GM23338 (cell line): ENCODE results near the gene TBC1D12. TPM values are rescaled to one million over a fixed set of nuclear protein-coding genes. Genes with fewer than 3 reads are reported as not detected.

ENCODE experiments used
- CREB1 ChIP-seq: fragments of 250-450 bp; sonication (Bioruptor Pico); IDR thresholded peaks from 2 replicates; pipeline ENCODE4 v1.5.0; 2020; ENCODE audit warnings: low read depth, mild to moderate bottlenecking, moderate library complexity
- ETS1 ChIP-seq: IDR thresholded peaks from 2 replicates; pipeline ENCODE4 v1.6.1; 2016; ENCODE audit warnings: antibody characterized with exemption
- EZH2 ChIP-seq: fragments of 200-600 bp; sonication (generic); IDR thresholded peaks from one replicate; pipeline ENCODE4 v1.8.0; 2017; ENCODE audit warnings: antibody characterized with exemption, mild to moderate bottlenecking, low read depth; ENCODE audit not compliant: unreplicated experiment
- EZH2phosphoT487 ChIP-seq: fragments of 200-600 bp; sonication (generic); IDR thresholded peaks from one replicate; pipeline ENCODE4 v1.8.1; 2018; ENCODE audit warnings: antibody characterized with exemption; ENCODE audit not compliant: unreplicated experiment
- JUNB ChIP-seq: IDR thresholded peaks from one replicate; pipeline ENCODE4 v1.6.1; 2016; ENCODE audit warnings: antibody characterized with exemption; ENCODE audit not compliant: unreplicated experiment
- NANOG ChIP-seq: IDR thresholded peaks from 2 replicates; pipeline ENCODE4 v1.6.1; 2016; ENCODE audit warnings: antibody characterized with exemption, borderline replicate concordance
- STAT1 ChIP-seq: IDR thresholded peaks from one replicate; pipeline ENCODE4 v1.6.1; 2016; ENCODE audit warnings: antibody characterized with exemption; ENCODE audit not compliant: unreplicated experiment
- ZNF114 ChIP-seq: fragments of 250-450 bp; sonication (Bioruptor Pico); IDR thresholded peaks from 2 replicates; pipeline ENCODE4 v1.5.0; 2020; ENCODE audit warnings: mild to moderate bottlenecking, moderate library complexity
- polyA plus RNA-seq: library from polyadenylated mRNA; unstranded; fragments of >200 nt; fragmentation: Nextera tagmentation; extraction: Ambion mirVana; gene quantifications from 2 replicates; pipeline ENCODE4 v1.2.1, GENCODE V29; 2016
- total RNA-seq: library from RNA; depleted of rRNA; stranded (reverse); fragments of >200 nt; shearing (Covaris generic); gene quantifications from 2 replicates; pipeline ENCODE4 v1.2.3, GENCODE V29; 2014
- TF ChIP-seq, protein P1 (sequence below): fragments of 250-450 bp; sonication (Bioruptor Pico); IDR thresholded peaks from 2 replicates; pipeline ENCODE4 v1.5.0; 2020; ENCODE audit warnings: mild to moderate bottlenecking, moderate library complexity
- TF ChIP-seq, protein P2 (sequence below), 2 experiments: fragments of 200-600 bp in 1 of 2; sonication (generic) in 1 of 2; conservative IDR thresholded peaks; 2 replicates each; pipeline versions ENCODE4 v1.5.1 to v1.6.1; 2016 to 2017; ENCODE audit warnings: antibody characterized with exemption in 2 of 2, low read depth in 2 of 2, mild to moderate bottlenecking in 2 of 2, moderate library complexity in 1 of 2

The TBC1D12 gene
- total and polyA plus RNA-seq, 2 experiments from 2014 or later: 2.3 to 3.6 TPM

GRCh38 chr10:94407668-94408067 is 5.3 kb downstream of the TBC1D12 start (continued):
- TF ChIP-seq, protein P1, sequence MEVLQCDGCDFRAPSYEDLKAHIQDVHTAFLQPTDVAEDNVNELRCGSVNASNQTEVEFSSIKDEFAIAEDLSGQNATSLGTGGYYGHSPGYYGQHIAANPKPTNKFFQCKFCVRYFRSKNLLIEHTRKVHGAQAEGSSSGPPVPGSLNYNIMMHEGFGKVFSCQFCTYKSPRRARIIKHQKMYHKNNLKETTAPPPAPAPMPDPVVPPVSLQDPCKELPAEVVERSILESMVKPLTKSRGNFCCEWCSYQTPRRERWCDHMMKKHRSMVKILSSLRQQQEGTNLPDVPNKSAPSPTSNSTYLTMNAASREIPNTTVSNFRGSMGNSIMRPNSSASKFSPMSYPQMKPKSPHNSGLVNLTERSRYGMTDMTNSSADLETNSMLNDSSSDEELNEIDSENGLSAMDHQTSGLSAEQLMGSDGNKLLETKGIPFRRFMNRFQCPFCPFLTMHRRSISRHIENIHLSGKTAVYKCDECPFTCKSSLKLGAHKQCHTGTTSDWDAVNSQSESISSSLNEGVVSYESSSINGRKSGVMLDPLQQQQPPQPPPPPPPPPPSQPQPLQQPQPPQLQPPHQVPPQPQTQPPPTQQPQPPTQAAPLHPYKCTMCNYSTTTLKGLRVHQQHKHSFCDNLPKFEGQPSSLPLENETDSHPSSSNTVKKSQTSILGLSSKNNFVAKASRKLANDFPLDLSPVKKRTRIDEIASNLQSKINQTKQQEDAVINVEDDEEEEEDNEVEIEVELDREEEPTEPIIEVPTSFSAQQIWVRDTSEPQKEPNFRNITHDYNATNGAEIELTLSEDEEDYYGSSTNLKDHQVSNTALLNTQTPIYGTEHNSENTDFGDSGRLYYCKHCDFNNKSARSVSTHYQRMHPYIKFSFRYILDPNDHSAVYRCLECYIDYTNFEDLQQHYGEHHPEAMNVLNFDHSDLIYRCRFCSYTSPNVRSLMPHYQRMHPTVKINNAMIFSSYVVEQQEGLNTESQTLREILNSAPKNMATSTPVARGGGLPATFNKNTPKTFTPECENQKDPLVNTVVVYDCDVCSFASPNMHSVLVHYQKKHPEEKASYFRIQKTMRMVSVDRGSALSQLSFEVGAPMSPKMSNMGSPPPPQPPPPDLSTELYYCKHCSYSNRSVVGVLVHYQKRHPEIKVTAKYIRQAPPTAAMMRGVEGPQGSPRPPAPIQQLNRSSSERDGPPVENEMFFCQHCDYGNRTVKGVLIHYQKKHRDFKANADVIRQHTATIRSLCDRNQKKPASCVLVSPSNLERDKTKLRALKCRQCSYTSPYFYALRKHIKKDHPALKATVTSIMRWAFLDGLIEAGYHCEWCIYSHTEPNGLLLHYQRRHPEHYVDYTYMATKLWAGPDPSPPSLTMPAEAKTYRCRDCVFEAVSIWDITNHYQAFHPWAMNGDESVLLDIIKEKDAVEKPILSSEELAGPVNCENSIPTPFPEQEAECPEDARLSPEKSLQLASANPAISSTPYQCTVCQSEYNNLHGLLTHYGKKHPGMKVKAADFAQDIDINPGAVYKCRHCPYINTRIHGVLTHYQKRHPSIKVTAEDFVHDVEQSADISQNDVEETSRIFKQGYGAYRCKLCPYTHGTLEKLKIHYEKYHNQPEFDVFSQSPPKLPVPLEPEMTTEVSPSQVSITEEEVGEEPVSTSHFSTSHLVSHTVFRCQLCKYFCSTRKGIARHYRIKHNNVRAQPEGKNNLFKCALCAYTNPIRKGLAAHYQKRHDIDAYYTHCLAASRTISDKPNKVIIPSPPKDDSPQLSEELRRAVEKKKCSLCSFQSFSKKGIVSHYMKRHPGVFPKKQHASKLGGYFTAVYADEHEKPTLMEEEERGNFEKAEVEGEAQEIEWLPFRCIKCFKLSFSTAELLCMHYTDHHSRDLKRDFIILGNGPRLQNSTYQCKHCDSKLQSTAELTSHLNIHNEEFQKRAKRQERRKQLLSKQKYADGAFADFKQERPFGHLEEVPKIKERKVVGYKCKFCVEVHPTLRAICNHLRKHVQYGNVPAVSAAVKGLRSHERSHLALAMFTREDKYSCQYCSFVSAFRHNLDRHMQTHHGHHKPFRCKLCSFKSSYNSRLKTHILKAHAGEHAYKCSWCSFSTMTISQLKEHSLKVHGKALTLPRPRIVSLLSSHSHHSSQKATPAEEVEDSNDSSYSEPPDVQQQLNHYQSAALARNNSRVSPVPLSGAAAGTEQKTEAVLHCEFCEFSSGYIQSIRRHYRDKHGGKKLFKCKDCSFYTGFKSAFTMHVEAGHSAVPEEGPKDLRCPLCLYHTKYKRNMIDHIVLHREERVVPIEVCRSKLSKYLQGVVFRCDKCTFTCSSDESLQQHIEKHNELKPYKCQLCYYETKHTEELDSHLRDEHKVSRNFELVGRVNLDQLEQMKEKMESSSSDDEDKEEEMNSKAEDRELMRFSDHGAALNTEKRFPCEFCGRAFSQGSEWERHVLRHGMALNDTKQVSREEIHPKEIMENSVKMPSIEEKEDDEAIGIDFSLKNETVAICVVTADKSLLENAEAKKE: no peak
- TF ChIP-seq, protein P2, sequence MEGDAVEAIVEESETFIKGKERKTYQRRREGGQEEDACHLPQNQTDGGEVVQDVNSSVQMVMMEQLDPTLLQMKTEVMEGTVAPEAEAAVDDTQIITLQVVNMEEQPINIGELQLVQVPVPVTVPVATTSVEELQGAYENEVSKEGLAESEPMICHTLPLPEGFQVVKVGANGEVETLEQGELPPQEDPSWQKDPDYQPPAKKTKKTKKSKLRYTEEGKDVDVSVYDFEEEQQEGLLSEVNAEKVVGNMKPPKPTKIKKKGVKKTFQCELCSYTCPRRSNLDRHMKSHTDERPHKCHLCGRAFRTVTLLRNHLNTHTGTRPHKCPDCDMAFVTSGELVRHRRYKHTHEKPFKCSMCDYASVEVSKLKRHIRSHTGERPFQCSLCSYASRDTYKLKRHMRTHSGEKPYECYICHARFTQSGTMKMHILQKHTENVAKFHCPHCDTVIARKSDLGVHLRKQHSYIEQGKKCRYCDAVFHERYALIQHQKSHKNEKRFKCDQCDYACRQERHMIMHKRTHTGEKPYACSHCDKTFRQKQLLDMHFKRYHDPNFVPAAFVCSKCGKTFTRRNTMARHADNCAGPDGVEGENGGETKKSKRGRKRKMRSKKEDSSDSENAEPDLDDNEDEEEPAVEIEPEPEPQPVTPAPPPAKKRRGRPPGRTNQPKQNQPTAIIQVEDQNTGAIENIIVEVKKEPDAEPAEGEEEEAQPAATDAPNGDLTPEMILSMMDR (conservative IDR thresholded peaks at IDR 0.05; ENCODE audit: low read depth in 2 of 2): no peak
- no peak for TF ChIP-seq EZH2phosphoT487
- TF ChIP-seq JUNB: no peak
- TF ChIP-seq ZNF114: no peak
- no peak for TF ChIP-seq STAT1
- no peak for TF ChIP-seq NANOG
- TF ChIP-seq EZH2: no peak
- no peak for TF ChIP-seq ETS1
- no peak for TF ChIP-seq CREB1 (CRISPR knock-in tag)
